ENCODE data around the gene LHX1. TPM values are rescaled to one million over a fixed set of nuclear protein-coding genes. Genes with fewer than 3 reads are reported as not detected.

The LHX1 gene
- total and polyA plus RNA-seq, 10 of the 15 experiments (the other 5 are each of a cell fraction or from before 2014, with no cell fraction given): not detected

GRCh38 chr17:36892112-36892838 lies 45.0 kb upstream of the LHX1 start:
- no peaks in the 10 kb centered on the region for H3K9me3 ChIP-seq (replicated peaks; ENCODE audit: control insufficient read depth, insufficient read depth, low read length)
- ChIA-PET SMC1A (ENCODE audit: uncharacterized antibody, unreplicated experiment) (interaction anchor here (1.0 kb wide), 1 partner anchor 32 kb away, joined by 3 read pairs; no protein-coding TSS in a partner anchor), CTCF (interaction anchor here (2.2 kb wide), 1 partner anchor 155 kb away, joined by 4 read pairs; no protein-coding TSS in a partner anchor), RAD21 (ENCODE audit: unreplicated experiment) (interaction anchor here (0.6 kb wide), 1 partner anchor 911 kb away, joined by 3 read pairs; the partner anchor contains the start of gene CCL16), POLR2A (no interaction called here)
- WGBS (ENCODE audit: insufficient coverage, insufficient replicate concordance, low lambda C conversion rate, missing lambda C conversion rate): 27% methylated on average over 7 of the region's 7 CpGs
- BruUV-seq (replicated peaks): no TSS peak
- H3K4me2 ChIP-seq (ENCODE audit: control insufficient read depth, insufficient read depth): no peak overlapping the region
- H3K27ac ChIP-seq (ENCODE audit: control insufficient read depth, insufficient read depth): no peak overlapping the region
- no peaks in the 10 kb centered on the region for H3K4me1 ChIP-seq (ENCODE audit: control insufficient read depth, insufficient read depth, low read length)
- ATAC-seq (no peak), DNase-seq (ENCODE audit: low read depth, low spot score) (no peak), FAIRE-seq (no peak)
- peaks cover 0 to 5% of the 10 kb centered on the region in 2 experiments; a peak in 3 of 4 replicates for H3K27me3 ChIP-seq (replicated peaks in 1 of 2; ENCODE audit: control insufficient read depth in 2 of 2, insufficient read depth in 2 of 2, low read length in 1 of 2)
- in situ Hi-C loops (cut with MboI): no loop called here
- no peak overlapping the region for H2AFZ ChIP-seq (ENCODE audit: control insufficient read depth, low read depth, low read length)
- no peaks in the 10 kb centered on the region for H4K20me1 ChIP-seq (ENCODE audit: control insufficient read depth, insufficient read depth)
- no peak overlapping the region for H3K4me3 ChIP-seq
- intact Hi-C loops (cut with micrococcal nuclease; ENCODE audit: unreplicated experiment): no loop called here
- TF ChIP-seq RBBP5 (conservative IDR thresholded peaks at IDR 0.05): no peak
- TF ChIP-seq, protein P1, sequence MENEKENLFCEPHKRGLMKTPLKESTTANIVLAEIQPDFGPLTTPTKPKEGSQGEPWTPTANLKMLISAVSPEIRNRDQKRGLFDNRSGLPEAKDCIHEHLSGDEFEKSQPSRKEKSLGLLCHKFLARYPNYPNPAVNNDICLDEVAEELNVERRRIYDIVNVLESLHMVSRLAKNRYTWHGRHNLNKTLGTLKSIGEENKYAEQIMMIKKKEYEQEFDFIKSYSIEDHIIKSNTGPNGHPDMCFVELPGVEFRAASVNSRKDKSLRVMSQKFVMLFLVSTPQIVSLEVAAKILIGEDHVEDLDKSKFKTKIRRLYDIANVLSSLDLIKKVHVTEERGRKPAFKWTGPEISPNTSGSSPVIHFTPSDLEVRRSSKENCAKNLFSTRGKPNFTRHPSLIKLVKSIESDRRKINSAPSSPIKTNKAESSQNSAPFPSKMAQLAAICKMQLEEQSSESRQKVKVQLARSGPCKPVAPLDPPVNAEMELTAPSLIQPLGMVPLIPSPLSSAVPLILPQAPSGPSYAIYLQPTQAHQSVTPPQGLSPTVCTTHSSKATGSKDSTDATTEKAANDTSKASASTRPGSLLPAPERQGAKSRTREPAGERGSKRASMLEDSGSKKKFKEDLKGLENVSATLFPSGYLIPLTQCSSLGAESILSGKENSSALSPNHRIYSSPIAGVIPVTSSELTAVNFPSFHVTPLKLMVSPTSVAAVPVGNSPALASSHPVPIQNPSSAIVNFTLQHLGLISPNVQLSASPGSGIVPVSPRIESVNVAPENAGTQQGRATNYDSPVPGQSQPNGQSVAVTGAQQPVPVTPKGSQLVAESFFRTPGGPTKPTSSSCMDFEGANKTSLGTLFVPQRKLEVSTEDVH (IDR thresholded peaks at IDR 0.05; ENCODE audit: low read depth, partially characterized antibody): no peak
- TF ChIP-seq, protein P2, sequence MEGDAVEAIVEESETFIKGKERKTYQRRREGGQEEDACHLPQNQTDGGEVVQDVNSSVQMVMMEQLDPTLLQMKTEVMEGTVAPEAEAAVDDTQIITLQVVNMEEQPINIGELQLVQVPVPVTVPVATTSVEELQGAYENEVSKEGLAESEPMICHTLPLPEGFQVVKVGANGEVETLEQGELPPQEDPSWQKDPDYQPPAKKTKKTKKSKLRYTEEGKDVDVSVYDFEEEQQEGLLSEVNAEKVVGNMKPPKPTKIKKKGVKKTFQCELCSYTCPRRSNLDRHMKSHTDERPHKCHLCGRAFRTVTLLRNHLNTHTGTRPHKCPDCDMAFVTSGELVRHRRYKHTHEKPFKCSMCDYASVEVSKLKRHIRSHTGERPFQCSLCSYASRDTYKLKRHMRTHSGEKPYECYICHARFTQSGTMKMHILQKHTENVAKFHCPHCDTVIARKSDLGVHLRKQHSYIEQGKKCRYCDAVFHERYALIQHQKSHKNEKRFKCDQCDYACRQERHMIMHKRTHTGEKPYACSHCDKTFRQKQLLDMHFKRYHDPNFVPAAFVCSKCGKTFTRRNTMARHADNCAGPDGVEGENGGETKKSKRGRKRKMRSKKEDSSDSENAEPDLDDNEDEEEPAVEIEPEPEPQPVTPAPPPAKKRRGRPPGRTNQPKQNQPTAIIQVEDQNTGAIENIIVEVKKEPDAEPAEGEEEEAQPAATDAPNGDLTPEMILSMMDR (IDR thresholded peaks at IDR 0.05 in 2 of 3, conservative IDR thresholded peaks at IDR 0.05 in 1 of 3; ENCODE audit: control insufficient read depth in 2 of 3, extremely low read depth in 1 of 3, insufficient read depth in 1 of 3, low read depth in 3 of 3, low read length in 3 of 3): 0 out of 6 replicates have a peak, but pooled peaks of 1 of the 3 experiments have one; percentile 9
- no peak overlapping the region for H3K9ac ChIP-seq (ENCODE audit: control insufficient read depth, insufficient read depth, low read length)
- no peaks in the 10 kb centered on the region for H3K36me3 ChIP-seq (ENCODE audit: control insufficient read depth in 2 of 2, insufficient read depth in 2 of 2, low read length in 1 of 2)
- no peaks in the 10 kb centered on the region for H3K79me2 ChIP-seq (ENCODE audit: control insufficient read depth, insufficient read depth, low read length)

All from GM12878 (cell line).